Measurements from ENCODE around the gene LTBP4. TPM values are rescaled to one million over a fixed set of nuclear protein-coding genes. Genes with fewer than 3 reads are reported as not detected.

The LTBP4 gene
- total and polyA plus RNA-seq, 2 donors (not counting 3 experiments of a cell fraction or from before 2014, with no cell fraction given) = 25.9 to 38.0 TPM

DNA sequence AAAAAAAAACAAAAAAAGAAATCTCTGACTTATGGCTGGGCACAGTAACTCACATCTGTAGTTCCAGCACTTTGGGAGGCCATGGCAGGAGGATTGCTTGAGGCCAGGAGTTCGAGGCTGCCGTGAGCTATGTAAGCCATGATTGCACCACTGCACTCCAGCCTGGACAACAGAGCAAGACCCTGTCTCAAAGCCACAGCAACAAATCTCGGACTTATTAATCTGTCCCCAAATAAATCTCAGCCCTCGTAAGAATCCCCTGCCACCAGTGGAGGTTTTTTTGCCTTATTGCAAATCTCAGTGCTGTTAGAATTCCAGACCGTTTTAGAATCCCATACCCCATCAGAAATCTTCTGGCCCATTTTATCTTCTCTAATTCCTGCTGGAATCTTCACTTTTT, 19.6 kb upstream of the LTBP4 start:
- no TSS peak for BruUV-seq (replicated peaks)
- Histone ChIP-seq H3K4me2 (ENCODE audit: insufficient read depth, low read length) (no peak overlapping the region), H3K27ac (ENCODE audit: insufficient read depth, low read depth, low read length) (no peak overlapping the region), H3K9me3 (replicated peaks; ENCODE audit: control insufficient read depth, insufficient read depth, low read length) (no peaks in the 10 kb centered on the region), H3K4me1 (ENCODE audit: control insufficient read depth, extremely low read depth, insufficient read depth, low read length) (peaks cover 18% of the 10 kb centered on the region), H3K36me3 (ENCODE audit: control insufficient read depth in 2 of 2, extremely low read depth in 1 of 2, insufficient read depth in 2 of 2, low read length in 2 of 2) (peaks cover 6 to 13% of the 10 kb centered on the region in 2 experiments), H3K9ac (replicated peaks; ENCODE audit: extremely low read depth, insufficient read depth, low read length) (no peak overlapping the region), H3K9me1 (replicated peaks; ENCODE audit: control insufficient read depth, extremely low read depth, insufficient read depth, low read length) (no peaks in the 10 kb centered on the region), H2AFZ (ENCODE audit: low read depth, low read length) (no peak overlapping the region), H3K4me3 (replicated peaks in 1 of 3; ENCODE audit: insufficient read depth in 1 of 3, low read depth in 1 of 3, low read length in 3 of 3) (no peak overlapping the region), H3K27me3 (ENCODE audit: control insufficient read depth in 2 of 2, insufficient read depth in 2 of 2, low read length in 2 of 2) (no peaks in the 10 kb centered on the region), H4K20me1 (replicated peaks; ENCODE audit: control insufficient read depth, extremely low read depth, insufficient read depth, low read length) (no peaks in the 10 kb centered on the region), H3K79me2 (ENCODE audit: control insufficient read depth, insufficient read depth, low read length) (peaks cover 2% of the 10 kb centered on the region)
- DNase-seq (ENCODE audit: low read depth, low spot score) = no peak
- TF ChIP-seq, protein P1, sequence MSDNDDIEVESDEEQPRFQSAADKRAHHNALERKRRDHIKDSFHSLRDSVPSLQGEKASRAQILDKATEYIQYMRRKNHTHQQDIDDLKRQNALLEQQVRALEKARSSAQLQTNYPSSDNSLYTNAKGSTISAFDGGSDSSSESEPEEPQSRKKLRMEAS (IDR thresholded peaks at IDR 0.05; ENCODE audit: insufficient read depth, insufficient read length) = no peak
- TF ChIP-seq POLR2A (IDR thresholded peaks at IDR 0.05; ENCODE audit: low read depth, low read length) (no peak), POLR2AphosphoS5 (IDR thresholded peaks at IDR 0.05; ENCODE audit: insufficient read depth, low read depth, low read length) (no peak), JUN (IDR thresholded peaks at IDR 0.05; ENCODE audit: borderline replicate concordance, insufficient read depth, insufficient read length, low read depth) (no peak), EZH2 (IDR thresholded peaks at IDR 0.05; ENCODE audit: borderline replicate concordance, low read depth, low read length, severe bottlenecking) (no peak), CTCF (IDR thresholded peaks at IDR 0.05; ENCODE audit: extremely low read depth in 1 of 2, insufficient read depth in 1 of 2, low read depth in 1 of 2, low read length in 2 of 2) (no peak), MYC (IDR thresholded peaks at IDR 0.05; ENCODE audit: low read depth, low read length) (no peak), GATA2 (IDR thresholded peaks at IDR 0.05; ENCODE audit: insufficient read depth, insufficient read length, low read depth, low read length) (no peak), FOS (IDR thresholded peaks at IDR 0.05; ENCODE audit: borderline replicate concordance, insufficient read depth, low read length) (no peak)
- no peak for FAIRE-seq
- POLR2A ChIA-PET = no interaction called here
- CTCF ChIA-PET = no interaction called here
- dilution Hi-C loops (cut with MboI; ENCODE audit: extremely low pct_ligation_motif_present, low sequenced_read_pairs) (no loop called here), intact Hi-C loops (cut with micrococcal nuclease) (no loop called here)

All from endothelial cell of umbilical vein (primary cell).